Activated CD8-positive, alpha-beta memory T cell treated with anti-CD3 and anti-CD28 coated beads for 36 hours (primary cell): ENCODE data around the gene SRP68. TPM values are rescaled to one million over a fixed set of nuclear protein-coding genes. Genes with fewer than 3 reads are reported as not detected.

Experiments
- CTCF ChIA-PET: fragments of 350-600 bp; sonication (Branson Sonifier 250); formaldehyde crosslinking; loops from one replicate; lab custom pipeline; 2021; ENCODE audit warnings: antibody characterized with exemption; lab: Charles Lee
- POLR2A ChIA-PET: fragments of 350-600 bp; sonication (Branson Sonifier 250); formaldehyde crosslinking; loops from one replicate; lab custom pipeline; 2021; ENCODE audit warnings: antibody characterized with exemption; lab: Charles Lee
- total RNA-seq, 2 experiments: library from RNA; stranded (reverse); gene quantifications; one replicate each; pipeline ENCODE4 v1.2.3, GENCODE V29; 2021

SRP68 gene
- total RNA-seq, 2 experiments from 2014 or later = 130 to 132 TPM

GRCh38 chr17:76092526-76093413 is 20.5 kb upstream of the SRP68 start:
- CTCF ChIA-PET = interaction anchor here (0.6 to 1.8 kb wide), 5 partner anchors 17 to 187 kb away, joined by 3 to 6 read pairs (median 3); no protein-coding TSS in a partner anchor
- POLR2A ChIA-PET = interaction anchor here (1.3 kb wide), 1 partner anchor 177 kb away, joined by 3 read pairs; no protein-coding TSS in a partner anchor

GRCh38 chr17:76091526-76092286 is 19.4 kb upstream of the SRP68 start:
- ChIA-PET CTCF (interaction anchor here (0.7 to 1.8 kb wide), 5 partner anchors 20 to 188 kb away, joined by 3 to 6 read pairs (median 3); no protein-coding TSS in a partner anchor), POLR2A (no interaction called here)

DNA sequence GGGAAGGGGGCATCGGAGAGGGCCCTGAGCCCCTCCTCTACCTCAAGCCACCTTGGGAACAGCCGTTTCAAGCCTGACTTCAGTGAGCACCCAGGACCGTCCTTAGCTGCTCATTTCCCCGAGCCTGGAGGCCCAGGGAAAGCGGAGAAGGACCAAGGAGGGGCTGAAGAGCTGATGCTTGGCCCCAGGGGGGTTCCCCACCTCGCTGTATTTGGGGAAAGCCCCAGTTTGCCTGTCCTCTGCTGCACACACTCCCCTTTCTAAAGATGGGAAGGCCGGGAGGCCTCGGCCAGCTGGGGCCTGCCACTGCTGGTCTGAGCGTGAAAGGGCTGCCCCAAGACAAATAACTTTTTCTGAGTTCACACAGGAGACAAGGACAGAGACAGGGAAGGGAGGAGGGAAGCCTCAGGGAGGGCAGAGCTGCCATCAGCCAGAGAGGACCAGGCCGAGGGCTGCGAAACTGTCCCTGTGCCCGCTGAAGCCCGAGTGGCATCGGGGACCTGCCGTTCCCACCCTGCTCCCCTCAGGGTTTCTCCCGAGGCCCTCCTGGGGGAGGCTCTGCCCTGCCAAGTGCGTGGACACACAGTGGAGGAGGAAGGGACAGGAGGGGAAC is 18.3 kb upstream of the SRP68 start:
- CTCF ChIA-PET = interaction anchor here (1.4 kb wide), 1 partner anchor 31 kb away, joined by 3 read pairs; no protein-coding TSS in a partner anchor

GRCh38 chr17:76089680-76090516 is 17.6 kb upstream of the SRP68 start:
- POLR2A ChIA-PET = interaction anchor here (0.6 kb wide), 2 partner anchors 20 to 432 kb away, joined by 3 to 10 read pairs; no protein-coding TSS in a partner anchor
- CTCF ChIA-PET = interaction anchor here (1.4 kb wide), 1 partner anchor 31 kb away, joined by 3 read pairs; no protein-coding TSS in a partner anchor

More for the DNA sequence above, 18.3 kb upstream of the SRP68 start:
- POLR2A ChIA-PET = interaction anchor here (0.6 kb wide), 1 partner anchor 20 kb away, joined by 3 read pairs; no protein-coding TSS in a partner anchor

GRCh38 chr17:76088868-76089576 is 16.7 kb upstream of the SRP68 start:
- ChIA-PET CTCF (interaction anchor here (1.3 kb wide), 1 partner anchor 191 kb away, joined by 3 read pairs; no protein-coding TSS in a partner anchor), POLR2A (interaction anchor here (0.6 kb wide), 1 partner anchor 431 kb away, joined by 10 read pairs; no protein-coding TSS in a partner anchor)

GRCh38 chr17:76088041-76088867 is 15.9 kb upstream of the SRP68 start:
- POLR2A ChIA-PET = no interaction called here
- CTCF ChIA-PET = interaction anchor here (1.3 kb wide), 1 partner anchor 191 kb away, joined by 3 read pairs; no protein-coding TSS in a partner anchor

DNA sequence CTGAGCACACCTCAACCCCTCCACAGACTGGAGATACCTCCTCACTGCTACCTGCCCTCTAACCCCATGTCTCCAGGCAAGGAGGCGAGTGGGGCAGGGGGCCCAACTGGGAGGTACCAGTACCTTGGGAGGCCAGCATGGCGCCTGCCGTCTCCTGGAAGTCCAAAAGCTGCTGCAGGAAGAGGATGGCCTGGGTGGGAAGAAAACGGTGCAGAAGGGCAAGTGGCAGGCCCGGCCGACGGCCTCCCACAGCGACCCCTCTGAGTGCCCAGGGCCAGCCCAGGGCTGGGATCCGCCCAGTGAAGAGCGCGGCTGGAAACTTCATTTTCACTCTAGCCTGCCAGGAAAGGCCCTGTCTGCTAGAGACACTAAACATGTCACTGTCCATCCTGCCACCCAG is 15.2 kb upstream of the SRP68 start:
- CTCF ChIA-PET = no interaction called here
- POLR2A ChIA-PET = no interaction called here

DNA sequence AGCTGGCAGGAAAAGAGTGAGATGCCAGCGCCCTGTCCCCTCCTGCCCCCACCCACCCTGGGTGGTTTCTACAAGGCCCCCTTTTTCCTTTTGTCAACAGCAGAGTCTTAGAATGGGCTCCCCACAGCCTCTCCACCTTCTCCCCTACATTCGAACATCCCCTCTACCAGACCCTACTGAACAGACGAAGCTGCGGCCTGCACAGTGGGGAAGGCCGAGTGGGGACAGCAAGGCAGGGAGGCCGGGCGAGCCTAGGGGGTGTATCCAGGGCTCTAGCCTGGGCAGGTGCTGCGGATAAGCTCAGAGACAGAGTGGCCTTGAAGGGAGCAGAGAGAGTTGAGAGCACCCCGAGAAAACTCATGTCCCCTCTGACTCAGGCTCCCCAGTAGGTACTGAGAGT is 14.1 kb upstream of the SRP68 start:
- ChIA-PET CTCF (interaction anchor here (0.6 kb wide), 1 partner anchor 373 kb away, joined by 4 read pairs; no protein-coding TSS in a partner anchor), POLR2A (no interaction called here)

DNA sequence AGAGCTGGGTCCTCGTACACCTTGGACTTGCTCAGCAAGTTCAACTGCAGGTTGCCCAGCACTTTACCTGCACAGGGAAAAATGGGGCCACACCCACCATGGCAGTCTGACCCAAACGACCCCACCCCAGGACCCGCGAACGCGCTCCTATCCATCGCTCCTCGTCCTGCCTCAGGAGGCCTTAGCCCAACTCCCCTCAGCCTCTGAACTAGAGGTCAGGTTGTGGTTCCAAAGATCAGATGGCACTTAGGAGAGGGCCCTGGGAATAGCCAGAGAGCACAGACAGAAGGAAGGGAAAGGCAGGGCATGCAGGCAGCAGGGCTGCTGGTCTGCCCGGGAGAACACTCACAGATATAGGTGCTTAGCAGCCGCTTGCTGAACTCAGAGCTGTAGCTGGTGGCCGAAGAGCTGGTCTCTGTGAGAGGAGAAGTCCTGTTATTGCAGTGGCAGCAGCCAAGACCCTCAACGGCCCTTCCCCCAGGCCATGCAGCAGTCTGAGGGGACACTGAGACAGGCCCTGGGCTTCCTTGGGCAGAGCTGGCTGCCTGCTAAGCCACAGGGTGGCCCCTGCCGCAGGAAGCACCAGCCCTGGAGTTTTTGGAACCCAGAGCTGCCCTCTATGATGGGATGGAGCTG is 13.5 kb upstream of the SRP68 start:
- ChIA-PET POLR2A (no interaction called here), CTCF (interaction anchor here (0.6 to 1.3 kb wide), 2 partner anchors 72 to 373 kb away, joined by 3 to 4 read pairs; no protein-coding TSS in a partner anchor)

DNA sequence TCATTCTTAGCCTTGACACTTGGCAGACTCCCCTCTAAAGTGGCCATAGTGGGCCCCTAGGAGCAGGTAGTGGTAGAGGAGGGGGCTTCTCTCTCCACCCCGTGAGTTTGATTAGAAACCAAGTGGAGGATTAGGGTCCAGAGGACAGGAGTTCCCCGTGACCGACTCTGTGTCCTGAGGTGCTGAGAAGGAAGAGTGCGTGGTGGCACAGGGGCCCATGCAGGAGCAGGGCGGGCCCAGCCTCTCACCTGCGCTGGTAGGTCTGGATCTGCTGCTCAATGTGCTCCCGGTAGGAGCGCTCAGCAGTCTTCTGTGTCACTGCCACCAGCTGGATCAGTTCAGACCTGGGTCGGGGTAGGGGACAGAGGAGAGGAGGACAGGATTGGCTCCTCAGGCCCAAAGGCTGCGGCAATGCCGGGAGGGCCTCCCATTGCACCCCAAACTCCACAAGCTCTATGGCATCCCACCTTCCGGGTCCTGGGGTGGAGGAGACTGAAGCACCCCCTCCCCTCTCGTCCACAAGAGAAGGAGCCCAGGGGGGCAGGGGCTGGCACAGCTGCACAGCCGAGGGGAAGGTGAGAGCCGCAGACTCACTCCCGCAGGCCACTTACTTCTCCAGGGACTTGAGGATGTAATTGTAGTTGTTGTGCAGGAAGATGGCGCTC is 12.9 kb upstream of the SRP68 start:
- POLR2A ChIA-PET = no interaction called here
- CTCF ChIA-PET = interaction anchor here (1.3 kb wide), 1 partner anchor 71 kb away, joined by 3 read pairs; no protein-coding TSS in a partner anchor

DNA sequence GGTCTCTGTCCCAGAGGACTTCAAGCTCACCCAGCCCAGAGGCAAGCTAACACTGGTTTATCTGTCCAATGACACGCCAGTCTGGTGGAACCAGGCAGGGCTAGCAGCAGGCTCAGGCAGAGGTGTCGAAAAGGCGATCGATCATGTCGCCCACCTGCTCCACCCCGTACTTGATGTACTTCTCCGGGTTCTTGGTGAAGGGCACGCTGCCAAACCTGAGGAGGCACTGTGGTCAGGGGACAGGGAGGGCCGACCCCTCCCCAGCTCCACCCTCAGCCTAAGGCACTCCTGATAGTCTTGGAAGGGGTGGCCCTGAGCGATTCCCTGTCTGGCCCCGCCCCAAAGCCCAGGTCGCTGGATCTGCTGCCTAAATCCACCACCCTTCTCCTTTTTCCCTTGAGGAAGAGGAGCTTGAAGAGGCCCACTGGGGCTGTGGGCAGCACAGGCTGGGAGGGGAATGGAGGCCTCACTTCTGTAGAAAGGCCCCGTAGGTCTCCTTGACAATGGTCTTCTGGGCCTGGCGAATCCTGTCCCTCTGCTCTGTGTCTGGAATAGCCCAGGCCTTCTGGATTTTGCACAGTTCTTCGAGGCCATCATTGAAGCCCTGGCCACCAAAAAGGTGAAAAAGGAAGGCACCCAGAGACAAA is 11.3 kb upstream of the SRP68 start:
- CTCF ChIA-PET = interaction anchor here (1.3 kb wide), 1 partner anchor 133 kb away, joined by 3 read pairs; no protein-coding TSS in a partner anchor
- POLR2A ChIA-PET = no interaction called here

DNA sequence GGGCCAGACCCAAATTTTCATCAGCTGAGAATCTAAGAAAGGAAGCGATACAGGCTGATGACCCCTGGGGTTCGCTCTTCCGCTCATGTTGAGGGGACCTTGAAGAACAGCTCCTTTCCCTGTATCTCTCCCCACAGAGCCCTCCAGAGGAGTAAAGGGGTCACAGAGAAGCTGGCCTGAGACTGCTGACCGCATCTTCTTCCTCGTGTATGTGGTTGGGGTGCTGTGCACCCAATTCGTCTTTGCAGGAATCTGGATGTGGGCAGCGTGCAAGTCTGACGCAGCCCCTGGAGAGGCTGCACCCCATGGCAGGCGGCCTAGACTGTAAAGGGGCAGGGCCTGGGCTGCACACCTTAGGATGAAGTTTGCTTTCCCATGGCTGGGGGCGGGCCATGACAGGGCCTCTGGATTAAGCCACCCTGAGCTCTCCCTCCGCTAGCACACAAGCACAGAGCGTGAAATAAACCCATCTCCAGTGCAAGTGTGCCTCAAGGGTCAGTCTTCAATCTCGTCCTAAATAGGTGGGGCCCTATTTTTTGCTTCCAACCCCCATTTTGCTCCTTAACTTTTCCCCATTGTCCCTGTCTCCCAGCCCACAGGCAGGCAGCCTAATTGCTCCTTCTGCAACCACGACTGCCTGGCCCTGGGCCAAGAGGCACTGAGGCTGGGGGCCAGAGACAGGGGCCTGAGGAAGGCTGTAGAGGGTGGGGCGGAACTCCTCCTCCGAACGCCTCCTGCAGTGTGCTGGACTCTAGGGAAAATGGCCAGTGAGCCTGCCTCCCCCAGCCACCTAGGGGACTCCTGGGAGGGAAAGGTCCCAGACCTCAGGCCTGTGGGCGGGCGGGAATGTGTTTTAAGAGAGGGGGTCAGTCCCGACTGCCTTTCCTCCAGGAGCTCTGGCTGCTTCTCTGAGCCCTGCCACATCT is 10.3 kb upstream of the SRP68 start:
- ChIA-PET CTCF (interaction anchor here (0.9 to 1.3 kb wide), 2 partner anchors 68 to 134 kb away, joined by 3 read pairs; no protein-coding TSS in a partner anchor), POLR2A (no interaction called here)

- POLR2A ChIA-PET = interaction anchor here (0.5 to 1.0 kb wide), 2 partner anchors 302 to 328 kb away, joined by 3 to 4 read pairs; no protein-coding TSS in a partner anchor
- CTCF ChIA-PET = interaction anchor here (0.5 to 1.1 kb wide), 3 partner anchors 67 to 68 kb away, joined by 3 read pairs; no protein-coding TSS in a partner anchor
Measured at GRCh38 chr17:76081295-76082210, 9.2 kb upstream of the SRP68 start.
